Ovary (tissue), 3 donors: ENCODE data around the gene RTF1.

Experiments used
- EP300 ChIP-seq: sonication (generic); formaldehyde crosslinking; IDR thresholded peaks from one replicate; pipeline ENCODE4 v1.6.1; 2017; ENCODE audit warnings: antibody characterized with exemption
- POLR2A ChIP-seq: fragments of 450-650 bp; IDR thresholded peaks from one replicate; pipeline ENCODE4 v1.6.1; 2017; ENCODE audit warnings: antibody characterized with exemption, mild to moderate bottlenecking, moderate library complexity
- TF ChIP-seq, protein P1 (sequence below), 3 donors: fragments of 450-650 bp in 2 of 3; fragments of 200-600 bp in 1 of 3; IDR thresholded peaks; one replicate each; pipeline versions ENCODE4 v1.5.1 to v1.8.0; 2016 to 2022; ENCODE audit warnings: antibody characterized with exemption in 3 of 3, mild to moderate bottlenecking in 1 of 3
- donor health status: DM: no; HTN: no; CAD: no.

DNA sequence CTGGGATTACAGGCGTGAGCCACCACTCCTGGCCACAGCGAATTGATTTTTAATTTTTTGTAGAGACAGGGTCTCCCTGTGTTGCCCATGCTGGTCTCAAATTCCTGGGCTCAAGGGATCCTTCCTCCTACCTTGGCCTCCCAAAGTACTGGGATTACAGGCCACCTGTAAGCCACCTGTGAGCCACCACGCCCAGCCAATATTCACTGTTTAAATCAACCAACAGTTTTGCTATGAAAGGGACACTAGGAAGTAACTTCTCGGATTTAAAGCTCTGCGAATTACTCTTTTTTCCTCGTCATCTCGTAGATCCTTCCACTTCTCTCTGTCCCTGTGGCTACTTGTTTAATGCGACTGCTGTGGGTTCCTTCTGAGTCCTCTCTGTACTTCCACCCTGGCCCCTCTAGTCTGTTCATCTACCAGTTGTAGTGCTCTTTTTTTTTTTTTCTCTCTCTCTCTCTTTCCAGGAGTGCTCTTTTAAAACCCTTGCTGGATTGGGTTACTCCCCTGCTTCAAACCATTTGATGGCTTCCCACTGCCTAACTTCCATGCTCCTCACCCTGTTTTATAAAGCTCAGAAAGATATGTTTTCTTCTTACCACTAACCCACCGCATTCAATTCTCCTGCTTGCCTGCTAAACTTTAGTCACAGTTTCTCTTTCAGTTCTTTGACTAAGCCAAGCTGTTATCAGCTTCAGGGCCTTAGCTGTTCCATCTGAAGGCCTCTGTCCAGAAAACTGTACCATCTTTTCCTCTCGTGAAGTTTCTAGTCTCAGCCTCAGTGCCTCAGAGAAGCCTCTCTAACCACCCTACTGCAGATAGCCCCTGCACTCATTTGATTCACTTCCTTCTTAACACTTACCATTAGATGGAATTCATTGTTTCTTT, 12.4 kb downstream of the RTF1 start:
- TF ChIP-seq POLR2A = no peak
- TF ChIP-seq, protein P1, sequence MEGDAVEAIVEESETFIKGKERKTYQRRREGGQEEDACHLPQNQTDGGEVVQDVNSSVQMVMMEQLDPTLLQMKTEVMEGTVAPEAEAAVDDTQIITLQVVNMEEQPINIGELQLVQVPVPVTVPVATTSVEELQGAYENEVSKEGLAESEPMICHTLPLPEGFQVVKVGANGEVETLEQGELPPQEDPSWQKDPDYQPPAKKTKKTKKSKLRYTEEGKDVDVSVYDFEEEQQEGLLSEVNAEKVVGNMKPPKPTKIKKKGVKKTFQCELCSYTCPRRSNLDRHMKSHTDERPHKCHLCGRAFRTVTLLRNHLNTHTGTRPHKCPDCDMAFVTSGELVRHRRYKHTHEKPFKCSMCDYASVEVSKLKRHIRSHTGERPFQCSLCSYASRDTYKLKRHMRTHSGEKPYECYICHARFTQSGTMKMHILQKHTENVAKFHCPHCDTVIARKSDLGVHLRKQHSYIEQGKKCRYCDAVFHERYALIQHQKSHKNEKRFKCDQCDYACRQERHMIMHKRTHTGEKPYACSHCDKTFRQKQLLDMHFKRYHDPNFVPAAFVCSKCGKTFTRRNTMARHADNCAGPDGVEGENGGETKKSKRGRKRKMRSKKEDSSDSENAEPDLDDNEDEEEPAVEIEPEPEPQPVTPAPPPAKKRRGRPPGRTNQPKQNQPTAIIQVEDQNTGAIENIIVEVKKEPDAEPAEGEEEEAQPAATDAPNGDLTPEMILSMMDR (IDR thresholded peaks at IDR 0.05) = no peak
- no peak for TF ChIP-seq EP300
